ENCODE measurements around the gene SRSF12.

SRSF12 gene

GRCh38 chr6:89146718-89147700 lies 29.1 kb upstream of the SRSF12 start:
- TF ChIP-seq CTCF (IDR thresholded peaks at IDR 0.05; ENCODE audit: borderline replicate concordance, insufficient read depth, low read depth, low read length): no peak

DNA sequence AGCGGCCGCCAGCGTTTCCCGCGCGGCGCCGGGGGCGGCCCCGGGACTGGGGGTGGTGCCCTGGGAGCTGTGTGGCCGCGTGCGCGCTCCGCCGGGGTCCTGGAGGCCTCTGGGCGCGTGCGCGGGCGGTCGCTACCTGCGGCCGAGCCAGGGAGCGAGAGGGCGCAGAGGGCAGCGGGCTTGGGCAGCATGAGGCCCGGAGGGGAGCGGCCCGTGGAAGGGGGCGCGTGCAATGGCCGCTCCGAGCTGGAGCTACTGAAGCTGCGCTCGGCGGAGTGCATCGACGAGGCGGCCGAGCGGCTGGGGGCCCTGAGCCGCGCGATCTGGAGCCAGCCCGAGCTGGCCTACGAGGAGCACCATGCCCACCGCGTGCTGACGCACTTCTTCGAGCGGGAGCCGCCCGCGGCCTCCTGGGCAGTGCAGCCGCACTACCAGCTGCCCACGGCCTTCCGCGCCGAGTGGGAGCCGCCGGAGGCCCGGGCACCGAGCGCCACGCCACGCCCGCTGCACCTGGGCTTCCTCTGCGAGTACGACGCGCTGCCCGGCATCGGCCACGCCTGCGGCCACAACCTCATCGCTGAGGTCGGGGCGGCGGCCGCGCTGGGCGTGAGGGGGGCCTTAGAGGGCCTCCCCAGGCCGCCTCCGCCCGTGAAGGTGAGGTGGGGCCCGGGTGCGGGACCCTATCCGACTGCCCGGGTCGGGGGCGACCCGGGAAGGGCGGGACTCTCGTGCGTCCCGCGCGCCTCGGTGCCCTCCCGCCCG lies 28.3 kb upstream of the SRSF12 start, which contains the start of gene PM20D2:
PM20D2 (plus strand) TSS at position 100 of the 762 bp plus-strand sequence; CDS start at position 190, 90 bp downstream.
- H3K4me3 ChIP-seq (ENCODE audit: low read depth, low read length): peak within 1 kb of the TSS; percentile 78
- TF ChIP-seq CTCF (IDR thresholded peaks at IDR 0.05; ENCODE audit: borderline replicate concordance, insufficient read depth, low read depth, low read length): no peak

More at GRCh38 chr6:89146718-89147700, 29.1 kb upstream of the SRSF12 start:
- peak overlapping the region; percentile 78 for H3K4me3 ChIP-seq (ENCODE audit: low read depth, low read length)

DNA sequence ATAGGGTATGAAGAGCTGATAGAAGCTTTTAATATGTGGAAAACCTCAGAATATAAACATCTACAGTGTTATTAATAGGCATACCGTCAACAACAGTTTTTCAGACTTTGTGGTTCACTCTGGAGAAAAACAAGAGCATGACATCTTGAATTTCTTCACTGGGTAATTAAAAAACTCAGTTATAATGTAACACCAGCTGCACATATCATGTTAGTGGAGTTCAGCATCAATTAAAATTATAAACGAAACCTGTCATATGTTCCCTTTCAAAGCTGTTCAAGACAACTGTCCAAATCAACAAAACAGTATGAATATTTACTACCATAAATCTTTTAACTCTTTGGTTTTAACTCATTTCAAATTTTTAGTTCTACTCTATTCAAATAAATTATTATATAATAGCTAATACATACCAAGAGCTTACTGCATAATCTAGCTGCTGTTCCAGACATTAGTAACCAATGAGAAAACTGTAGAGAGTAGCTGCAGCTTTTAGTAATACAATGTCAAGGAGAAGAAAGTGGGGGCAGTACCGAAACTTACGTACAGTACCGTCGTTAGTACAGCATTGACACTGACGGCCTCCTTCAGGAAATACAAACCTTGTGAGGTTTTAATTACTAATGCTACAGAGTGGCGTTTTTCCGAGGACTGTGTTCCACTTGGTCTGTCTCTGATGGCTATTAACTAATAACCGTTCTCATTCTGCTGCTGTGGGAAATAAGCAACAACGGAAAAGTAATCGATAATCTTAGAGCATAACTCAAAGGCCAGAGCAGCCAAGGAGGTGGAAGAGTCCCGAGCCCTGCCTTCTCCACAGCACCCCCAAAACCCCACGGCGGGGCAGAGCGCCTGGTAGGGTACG lies 27.5 kb upstream of the SRSF12 start:
- H3K4me3 ChIP-seq (ENCODE audit: low read depth, low read length): peak overlapping the region; percentile 78
- no peak for TF ChIP-seq CTCF (IDR thresholded peaks at IDR 0.05; ENCODE audit: borderline replicate concordance, insufficient read depth, low read depth, low read length)

DNA sequence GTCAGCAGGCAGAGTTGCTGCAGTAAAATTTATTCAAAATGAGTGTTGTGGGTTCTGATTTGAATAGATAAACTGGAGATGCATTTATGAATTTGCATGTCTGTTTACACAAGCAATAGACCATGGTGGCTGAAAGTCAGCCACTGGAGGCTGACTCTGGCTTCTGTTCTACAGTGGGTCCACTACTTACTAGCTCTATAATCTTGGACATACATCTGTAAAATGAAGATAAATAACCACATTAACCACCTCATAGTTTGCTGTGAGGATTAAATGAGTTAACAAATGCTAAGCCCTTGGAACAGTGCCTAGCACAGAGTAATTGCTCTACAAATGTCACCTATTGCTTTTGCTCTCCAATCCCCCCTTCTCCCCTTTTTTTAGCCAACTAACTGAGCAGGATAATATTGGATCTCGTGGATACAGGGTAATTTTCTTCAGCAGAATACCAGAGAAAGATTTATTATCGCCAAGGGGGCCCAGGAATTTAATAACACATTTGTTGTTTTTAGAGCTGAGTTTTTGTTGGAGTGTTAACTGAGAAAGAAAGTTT lies 26.6 kb upstream of the SRSF12 start:
- H3K4me3 ChIP-seq (ENCODE audit: low read depth, low read length): no peak overlapping the region
- TF ChIP-seq CTCF (IDR thresholded peaks at IDR 0.05; ENCODE audit: borderline replicate concordance, insufficient read depth, low read depth, low read length): no peak

- TF ChIP-seq CTCF (IDR thresholded peaks at IDR 0.05; ENCODE audit: borderline replicate concordance, insufficient read depth, low read depth, low read length): no peak
- H3K4me3 ChIP-seq (ENCODE audit: low read depth, low read length): no peak overlapping the region
Observed at GRCh38 chr6:89140347-89141156, 22.7 kb upstream of the SRSF12 start.

All from GM12875 (cell line).